Activated CD4-positive, CD25-positive, alpha-beta regulatory T cell treated with anti-CD3 and anti-CD28 coated beads, Interleukin-2, amount 50 U/mL, for 24 hours (primary cell): Measurements from ENCODE around the gene ATG16L2.
"Not testable (repeated sequence)": the region's sequence is repeated elsewhere in the genome, so short reads cannot be mapped to it uniquely, and the experiment has no call there.

ENCODE experiments used
- ATAC-seq, 2 donors: fragments of 150-1000 bp; cut with Tn5 transposase; one replicate each; pipeline ENCODE4 v1.10.0; 2021; ENCODE audit warnings: mild to moderate bottlenecking in 1 of 2, moderate library complexity in 1 of 2

Gene ATG16L2

GRCh38 chr11:72851726-72852125 is 37.5 kb downstream of the ATG16L2 start:
- ATAC-seq: no peak

GRCh38 chr11:72856065-72856464 is 41.9 kb downstream of the ATG16L2 start:
- no peak for ATAC-seq

GRCh38 chr11:72856551-72857345 is 42.5 kb downstream of the ATG16L2 start:
- ATAC-seq: no peak

DNA sequence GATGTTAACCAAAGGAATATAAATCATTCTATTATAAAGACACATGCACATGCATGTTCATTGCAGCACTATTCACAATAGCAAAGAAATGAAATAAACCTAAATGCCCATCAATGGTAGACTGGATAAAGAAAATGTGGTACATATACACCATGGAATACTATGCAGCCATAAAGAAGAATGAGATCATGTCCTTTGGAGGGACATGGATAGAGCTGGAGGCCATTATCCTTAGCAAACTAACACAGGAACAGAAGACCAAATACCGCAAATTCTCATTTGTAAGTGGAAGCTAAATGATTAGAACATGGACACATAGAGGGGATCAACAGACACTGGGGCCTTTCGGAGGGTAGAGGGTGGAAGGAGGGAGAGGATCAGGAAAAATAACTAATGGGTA is 44.1 kb downstream of the ATG16L2 start:
- not testable (repeated sequence) for ATAC-seq

GRCh38 chr11:72859126-72859525 is 44.9 kb downstream of the ATG16L2 start:
- ATAC-seq: no peak

DNA sequence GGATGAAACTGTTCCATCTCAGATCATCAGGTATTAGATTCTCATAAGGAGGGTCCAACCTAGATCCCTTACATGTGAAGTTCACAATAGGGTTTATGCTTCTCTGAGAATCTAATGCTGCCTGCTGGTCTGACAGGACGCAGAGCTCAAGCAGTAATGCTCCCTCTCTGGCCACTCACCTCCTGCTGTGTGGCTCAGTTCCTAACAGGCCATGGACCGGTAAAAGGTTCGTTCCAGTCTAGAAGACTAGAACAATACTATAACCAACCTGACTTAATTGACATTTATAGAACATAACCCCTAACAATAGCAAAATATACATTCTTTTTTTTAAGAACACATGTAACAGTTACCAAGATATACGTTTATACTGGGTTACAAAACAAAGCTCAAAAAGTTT is 45.8 kb downstream of the ATG16L2 start:
- no peak for ATAC-seq

DNA sequence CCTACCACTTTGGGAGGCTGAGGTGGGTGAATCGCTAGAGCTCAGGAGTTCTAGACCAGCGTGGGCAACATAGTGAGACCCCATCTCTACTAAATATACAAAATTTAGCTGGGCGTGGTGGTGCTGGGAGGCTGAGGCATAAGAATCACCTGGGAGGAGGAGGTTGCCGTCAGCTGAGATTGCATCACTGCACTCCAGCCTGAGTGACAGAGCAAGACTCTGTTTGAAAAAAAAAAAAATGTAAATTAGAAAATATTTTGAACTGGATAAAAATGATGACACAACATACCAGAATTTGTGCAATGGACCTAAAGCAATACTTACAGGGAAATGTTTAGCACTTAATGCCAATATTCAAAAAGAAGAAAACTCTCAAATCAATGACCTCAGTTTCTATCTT is 46.4 kb downstream of the ATG16L2 start:
- no peak for ATAC-seq

DNA sequence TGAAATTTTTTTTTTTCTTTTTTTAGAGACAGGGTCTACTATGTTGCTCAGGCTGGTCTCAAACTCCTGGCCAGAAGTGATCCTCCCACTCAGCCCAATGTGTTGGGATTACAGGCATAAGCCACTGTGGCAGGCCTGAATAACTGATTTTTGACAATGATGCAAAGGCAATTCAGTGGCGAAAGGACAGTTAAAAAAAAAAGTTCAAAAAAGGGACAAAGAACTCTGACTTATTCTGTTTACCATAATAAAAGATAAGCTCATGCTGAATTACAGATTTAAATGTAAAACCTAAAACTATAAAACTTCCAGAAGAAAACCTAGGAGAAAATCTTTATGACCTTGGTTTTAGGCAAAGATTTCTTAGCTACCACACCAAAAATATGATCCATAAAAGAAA is 48.9 kb downstream of the ATG16L2 start:
- no peak for ATAC-seq

GRCh38 chr11:72863916-72864315 is 49.7 kb downstream of the ATG16L2 start:
- ATAC-seq: no peak

DNA sequence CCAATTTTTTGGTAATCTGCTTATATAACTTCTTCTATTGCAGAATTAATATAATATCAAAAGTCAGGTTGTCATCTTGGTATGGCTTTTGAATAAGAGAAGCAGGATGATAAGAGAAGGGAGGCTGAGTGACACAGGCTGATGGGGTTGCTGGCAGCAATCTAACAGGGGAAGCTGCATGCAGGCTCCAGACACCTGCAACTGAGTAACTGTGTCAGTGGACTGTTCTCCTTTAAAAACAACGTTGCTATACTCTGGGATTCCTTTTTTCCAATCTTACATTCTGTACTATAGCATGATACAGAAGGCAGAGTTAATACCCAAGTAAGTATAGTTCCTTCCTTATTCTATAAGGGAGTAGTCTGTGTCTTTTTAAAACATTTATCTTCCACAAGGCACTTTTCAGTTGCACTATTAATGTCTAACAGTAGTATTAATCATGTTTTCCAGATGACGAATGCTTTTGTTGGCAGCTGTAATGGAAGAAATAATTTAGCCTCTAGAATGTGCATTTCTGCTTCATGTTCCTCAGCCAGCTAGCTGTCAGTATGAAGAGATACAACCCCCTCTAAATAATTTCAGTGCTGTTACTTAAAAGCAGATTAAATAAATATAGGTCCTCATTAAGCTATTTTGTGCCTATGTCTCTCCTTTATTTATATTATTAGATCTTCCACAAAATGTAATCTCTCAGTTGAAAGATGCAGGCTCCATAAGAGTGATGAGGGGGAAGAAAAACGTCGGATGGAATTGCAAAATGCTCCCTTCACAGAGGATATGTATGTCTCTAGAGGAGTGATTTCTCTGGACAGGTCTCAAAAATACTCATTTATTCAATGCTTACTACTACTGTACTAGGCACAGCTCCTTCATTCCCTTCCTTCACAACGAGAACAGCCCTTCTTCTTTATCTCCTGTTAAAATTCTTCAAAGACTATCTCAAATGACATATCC is 50.8 kb downstream of the ATG16L2 start:
- peak in 1 of 2 donors; percentile 13 for ATAC-seq

- no peak for ATAC-seq
Measured at GRCh38 chr11:72867970-72868369, 53.8 kb downstream of the ATG16L2 start.

GRCh38 chr11:72869831-72870230 is 55.6 kb downstream of the ATG16L2 start:
- ATAC-seq: no peak

GRCh38 chr11:72871119-72871518 is 56.9 kb downstream of the ATG16L2 start:
- ATAC-seq: no peak

- ATAC-seq: no peak
Measured at GRCh38 chr11:72872012-72872411, 57.8 kb downstream of the ATG16L2 start.

GRCh38 chr11:72875736-72876135 is 61.5 kb downstream of the ATG16L2 start:
- ATAC-seq: no peak

GRCh38 chr11:72876147-72876546 is 61.9 kb downstream of the ATG16L2 start:
- ATAC-seq: no peak
